ENCODE measurements around the gene HSP90AB1.
A peak's percentile ranks its signal among the peaks of the same experiment; 100 is the strongest.

Gene HSP90AB1

DNA sequence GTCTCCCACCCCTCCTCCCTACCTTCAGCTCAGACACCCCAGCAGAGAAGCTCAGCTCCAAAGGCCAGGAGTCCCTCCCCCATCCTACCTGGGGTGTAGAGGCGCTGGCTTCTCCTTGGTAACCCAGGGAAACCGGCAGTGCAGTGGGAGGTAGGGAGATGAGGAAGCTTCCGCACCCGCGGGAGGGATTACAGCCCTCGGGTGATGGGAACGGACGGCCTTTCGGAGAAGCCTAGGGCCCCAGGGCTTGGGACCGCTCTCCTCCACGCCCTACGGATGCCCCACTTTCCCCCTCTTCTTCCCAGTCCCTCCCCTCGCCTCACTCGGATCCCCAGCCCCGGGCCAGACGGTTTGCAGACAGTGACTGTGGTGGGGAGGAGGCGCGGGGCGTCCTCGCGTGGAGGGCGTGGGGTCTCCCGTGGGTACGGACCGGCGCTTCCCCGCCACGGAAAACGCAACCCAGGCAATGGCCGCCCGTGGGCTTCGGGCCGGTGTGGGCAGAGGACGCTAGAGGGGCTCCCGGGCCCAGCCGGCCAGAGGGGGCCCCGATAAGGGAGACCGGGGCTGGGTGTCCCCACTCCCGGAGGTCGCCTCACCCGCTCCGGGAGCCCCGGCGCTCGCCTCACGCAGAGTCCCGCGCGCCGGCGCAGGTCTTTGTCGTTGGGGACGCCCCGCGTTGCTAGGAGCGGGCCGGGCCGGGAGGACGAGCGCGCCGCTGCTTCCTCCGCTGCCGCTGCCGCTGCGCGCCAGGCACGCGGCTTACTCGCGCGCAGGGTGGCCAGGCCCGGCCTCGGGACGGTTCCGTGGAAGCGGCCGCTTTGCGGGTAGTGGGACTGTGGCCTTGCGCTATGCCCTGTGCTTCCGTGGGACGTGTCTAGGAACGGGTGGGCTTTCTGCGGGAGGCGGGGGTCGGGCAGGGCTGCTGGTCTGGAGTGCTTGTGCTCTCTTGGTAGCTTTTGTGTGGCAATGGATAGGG lies 50.5 kb downstream of the HSP90AB1 start:
- Histone ChIP-seq H3K36me3 (peaks cover 23 to 42% (median 28%) of the 10 kb centered on the region in 11 experiments), H3K9me3 (replicated peaks in 1 of 11) (no peaks in the 10 kb centered on the region), H3K4me1 (peaks cover 0 to 9% (median 0%) of the 10 kb centered on the region in 10 experiments; a peak in 7 of 20 replicates), H3K4me3 (no peak overlapping the region), H4K20me1 (peaks cover 0 to 73% (median 42%) of the 10 kb centered on the region in 11 experiments; a peak in 17 of 22 replicates), H3K27me3 (peaks cover 38 to 59% (median 43%) of the 10 kb centered on the region in 11 experiments), H3K4me2 (no peak overlapping the region), H3K9ac (no peak overlapping the region), H3K27ac (no peak overlapping the region)
- no peak for TF ChIP-seq Cebpa-rat (IDR thresholded peaks at IDR 0.05)

DNA sequence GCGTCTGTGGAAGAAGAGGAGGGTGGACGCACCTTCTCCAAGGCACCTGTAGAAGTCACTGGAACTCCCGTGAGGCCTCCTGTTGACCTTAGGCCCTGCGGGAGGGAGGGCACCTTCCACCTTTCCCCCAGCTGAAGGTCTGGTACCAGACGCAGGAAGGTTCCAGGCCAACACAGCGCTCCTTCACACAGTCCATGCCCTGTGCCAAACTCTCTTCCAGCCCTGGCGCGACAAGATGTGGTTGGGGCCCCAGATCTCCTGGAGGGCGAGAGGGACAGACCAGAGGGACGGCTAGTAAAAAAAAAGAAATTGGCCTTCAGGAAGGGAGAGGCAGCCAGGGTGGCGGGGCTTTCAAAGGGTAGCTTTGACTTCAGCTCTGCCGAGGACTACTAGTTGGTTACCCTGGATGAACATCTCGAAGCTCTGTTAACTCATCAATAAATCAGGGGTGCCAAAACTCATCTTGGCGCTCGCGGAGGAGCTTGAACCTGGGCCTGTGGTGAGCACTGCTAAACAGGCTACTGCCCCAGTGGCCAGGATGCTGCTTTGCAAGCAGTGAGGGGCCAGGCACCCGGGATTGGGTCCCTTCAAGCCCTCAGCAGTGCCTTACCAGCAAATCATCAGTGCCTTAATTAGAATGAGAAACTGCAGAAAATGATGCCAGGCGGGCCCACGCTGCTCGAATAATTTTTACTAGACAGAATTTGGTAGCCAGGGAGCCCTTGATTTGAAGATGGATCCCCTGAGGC lies 51.3 kb downstream of the HSP90AB1 start:
- Histone ChIP-seq H3K9ac (no peak overlapping the region), H3K4me3 (no peak overlapping the region), H3K9me3 (replicated peaks in 1 of 11) (no peaks in the 10 kb centered on the region), H3K27me3 (peaks cover 38 to 59% (median 43%) of the 10 kb centered on the region in 11 experiments), H4K20me1 (peaks cover 0 to 82% (median 43%) of the 10 kb centered on the region in 11 experiments; a peak in 17 of 22 replicates), H3K4me2 (no peak overlapping the region), H3K4me1 (peaks cover 0 to 17% (median 0%) of the 10 kb centered on the region in 10 experiments; a peak in 7 of 20 replicates), H3K27ac (no peak overlapping the region), H3K36me3 (peaks cover 32 to 51% (median 37%) of the 10 kb centered on the region in 11 experiments)
- TF ChIP-seq Cebpa-rat (IDR thresholded peaks at IDR 0.05): no peak

DNA sequence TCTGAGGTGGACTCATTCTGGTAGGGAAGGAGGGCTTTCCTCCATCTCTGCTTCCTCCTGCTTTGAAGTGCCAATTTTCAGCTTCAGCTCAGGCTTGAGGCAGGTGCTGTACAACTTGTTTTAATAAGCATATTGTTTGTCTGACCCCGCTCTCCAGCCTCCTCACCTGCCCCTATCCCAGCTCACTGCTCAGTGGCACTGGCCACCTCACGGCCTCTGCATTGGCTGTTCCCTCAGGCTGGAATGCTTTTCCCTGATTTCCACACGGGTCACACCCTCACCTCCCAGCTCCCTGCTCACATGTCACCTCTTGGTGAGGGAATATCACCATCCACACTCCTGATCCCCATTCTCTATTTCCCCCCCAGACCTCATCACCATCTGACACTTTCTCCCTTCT lies 52.0 kb downstream of the HSP90AB1 start:
- Histone ChIP-seq H3K4me2 (no peak overlapping the region), H3K4me1 (peaks cover 0 to 17% (median 0%) of the 10 kb centered on the region in 10 experiments; a peak in 7 of 20 replicates), H3K36me3 (peaks cover 38 to 57% (median 43%) of the 10 kb centered on the region in 11 experiments), H3K4me3 (no peak overlapping the region), H3K27me3 (peaks cover 38 to 59% (median 43%) of the 10 kb centered on the region in 11 experiments), H4K20me1 (peaks cover 0 to 86% (median 43%) of the 10 kb centered on the region in 11 experiments; a peak in 17 of 22 replicates), H3K27ac (no peak overlapping the region), H3K9ac (no peak overlapping the region), H3K9me3 (replicated peaks in 1 of 11) (no peaks in the 10 kb centered on the region)
- no peak for TF ChIP-seq Cebpa-rat (IDR thresholded peaks at IDR 0.05)

DNA sequence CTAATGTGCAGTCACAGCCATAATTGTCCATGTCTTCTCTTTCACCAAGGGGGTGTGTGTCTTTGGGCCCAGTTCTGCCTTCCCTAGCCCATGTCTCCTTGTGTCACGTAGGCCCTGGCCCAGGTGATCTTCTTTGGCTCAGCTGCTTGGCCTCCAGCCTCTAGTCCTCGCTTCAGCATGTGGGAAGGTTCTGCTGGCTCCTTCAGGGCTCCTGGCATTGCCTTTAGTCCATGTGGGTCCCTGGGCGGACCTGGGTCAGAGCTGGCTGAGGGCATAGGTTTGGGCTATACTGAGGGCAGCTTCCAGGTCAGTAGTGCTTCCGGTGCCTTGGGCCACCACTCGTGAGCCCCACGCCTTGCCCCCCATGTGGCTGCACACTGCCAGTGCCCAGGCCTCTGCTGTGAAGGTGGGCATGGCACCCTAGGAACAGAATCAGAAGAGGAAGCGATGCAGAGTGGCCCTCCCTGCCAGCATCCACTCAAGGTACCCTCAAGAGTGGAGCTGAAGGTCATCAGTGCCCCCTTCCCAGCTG lies 53.5 kb downstream of the HSP90AB1 start:
- Histone ChIP-seq H3K4me3 (no peak overlapping the region), H3K27me3 (peaks cover 36 to 52% (median 42%) of the 10 kb centered on the region in 11 experiments), H3K27ac (no peak overlapping the region), H4K20me1 (peaks cover 0 to 91% (median 43%) of the 10 kb centered on the region in 11 experiments; a peak in 17 of 22 replicates), H3K36me3 (peaks cover 53 to 72% (median 58%) of the 10 kb centered on the region in 11 experiments), H3K9ac (no peak overlapping the region), H3K9me3 (replicated peaks in 1 of 11) (no peaks in the 10 kb centered on the region), H3K4me1 (peaks cover 0 to 17% (median 0%) of the 10 kb centered on the region in 10 experiments; a peak in 7 of 20 replicates), H3K4me2 (no peak overlapping the region)
- no peak for TF ChIP-seq Cebpa-rat (IDR thresholded peaks at IDR 0.05)

DNA sequence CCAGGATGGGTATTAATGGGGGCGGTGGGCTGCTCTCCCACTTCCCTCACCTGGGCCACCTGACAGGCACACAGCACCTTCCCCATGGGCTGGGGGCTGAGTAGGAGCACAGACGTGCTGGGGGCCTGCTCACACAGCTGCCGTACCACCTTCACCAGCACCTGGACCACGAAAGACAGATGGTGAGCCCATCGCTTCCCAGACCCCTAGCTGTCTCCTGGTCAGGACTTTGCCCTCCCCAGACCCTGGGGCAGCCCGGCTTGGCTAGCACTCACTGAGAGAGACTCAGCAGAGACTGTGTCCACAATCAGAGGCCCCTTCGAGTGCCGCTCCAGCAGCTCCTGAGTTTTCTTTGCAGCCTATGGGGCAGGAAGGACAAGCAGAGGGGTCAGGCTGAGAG lies 54.2 kb downstream of the HSP90AB1 start:
- Histone ChIP-seq H3K9me3 (replicated peaks in 1 of 11) (no peaks in the 10 kb centered on the region), H3K36me3 (peaks cover 61 to 79% (median 65%) of the 10 kb centered on the region in 11 experiments), H3K9ac (no peak overlapping the region), H3K27me3 (peaks cover 31 to 45% (median 36%) of the 10 kb centered on the region in 11 experiments), H4K20me1 (peaks cover 0 to 91% (median 41%) of the 10 kb centered on the region in 11 experiments; a peak in 17 of 22 replicates), H3K4me1 (peaks cover 0 to 17% (median 0%) of the 10 kb centered on the region in 10 experiments; a peak in 7 of 20 replicates), H3K27ac (no peak overlapping the region), H3K4me3 (no peak overlapping the region), H3K4me2 (no peak overlapping the region)
- TF ChIP-seq Cebpa-rat (IDR thresholded peaks at IDR 0.05): no peak

DNA sequence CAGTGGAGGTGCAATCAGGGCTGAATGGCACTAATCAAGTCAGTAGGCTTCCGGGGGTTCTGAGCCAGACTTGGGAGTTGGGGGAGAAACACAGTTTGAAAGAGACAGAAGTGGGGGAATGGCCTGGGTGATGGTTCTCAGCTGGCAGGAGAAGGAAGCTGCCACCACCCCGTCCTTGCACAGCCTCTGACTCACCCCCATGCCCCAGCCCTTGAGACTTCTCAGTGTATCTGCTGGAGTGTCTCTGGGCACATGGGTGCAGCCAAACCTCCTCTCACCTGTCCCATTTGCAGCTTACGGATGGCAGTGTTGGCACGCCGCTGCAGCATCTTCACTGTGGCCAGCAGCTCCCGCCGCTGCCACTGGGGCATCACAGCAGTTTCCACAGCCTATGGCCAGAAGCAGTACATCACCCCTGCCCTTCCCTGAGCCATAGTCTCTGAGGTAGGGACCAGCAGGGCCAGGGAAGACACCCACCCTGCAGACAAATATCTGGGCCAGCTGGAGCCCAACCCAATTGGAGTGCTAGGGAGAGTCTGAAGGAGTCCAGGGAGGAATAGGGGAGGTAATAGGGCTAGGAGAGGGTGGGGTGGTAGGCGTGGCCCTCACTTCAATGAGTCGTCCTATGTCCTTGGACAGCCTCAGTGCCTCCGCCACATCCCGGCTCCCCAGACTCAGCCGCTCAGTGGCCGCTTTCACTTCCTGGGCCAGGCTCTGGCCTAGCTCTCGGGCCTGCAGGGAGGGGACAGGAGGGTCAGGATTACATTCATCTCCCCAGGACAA lies 55.1 kb downstream of the HSP90AB1 start:
- Histone ChIP-seq H3K9me3 (replicated peaks in 1 of 11) (no peaks in the 10 kb centered on the region), H3K4me1 (peaks cover 0 to 17% (median 0%) of the 10 kb centered on the region in 10 experiments; a peak in 7 of 20 replicates), H3K27ac (no peak overlapping the region), H3K4me3 (no peak overlapping the region), H3K27me3 (peaks cover 22 to 36% (median 27%) of the 10 kb centered on the region in 11 experiments), H3K9ac (peak overlapping the region in 1 of 11 experiments; percentile 15; a peak in 1 of 22 replicates), H3K4me2 (peak overlapping the region in 3 of 11 experiments; percentile 11 to 24 (median 24); a peak in 5 of 22 replicates), H3K36me3 (peaks cover 69 to 88% (median 74%) of the 10 kb centered on the region in 11 experiments), H4K20me1 (peaks cover 0 to 88% (median 35%) of the 10 kb centered on the region in 11 experiments; a peak in 17 of 22 replicates)
- TF ChIP-seq Cebpa-rat (IDR thresholded peaks at IDR 0.05): no peak

DNA sequence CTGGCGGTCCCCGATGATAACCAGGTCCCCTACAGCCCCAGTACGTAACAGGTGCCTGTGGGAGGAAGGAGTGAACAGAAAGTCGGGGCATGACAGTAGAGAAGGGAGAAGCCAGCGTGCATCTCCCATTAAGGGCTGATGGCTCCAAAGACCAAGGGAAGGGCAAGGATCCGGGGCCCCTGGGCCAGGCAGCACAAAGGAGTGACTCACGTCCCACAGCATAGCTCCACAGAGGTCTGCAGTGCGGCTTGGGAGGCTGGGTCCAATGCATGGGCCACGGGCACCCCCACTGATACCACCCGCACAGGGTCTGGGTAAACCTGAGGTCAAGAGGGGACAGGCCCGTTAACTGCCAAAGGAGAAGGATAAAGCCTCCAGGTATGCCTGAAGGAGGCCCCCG lies 56.0 kb downstream of the HSP90AB1 start:
- peaks cover 78 to 97% (median 82%) of the 10 kb centered on the region in 11 experiments for H3K36me3 ChIP-seq
- H4K20me1 ChIP-seq: peaks cover 0 to 80% (median 26%) of the 10 kb centered on the region in 11 experiments; a peak in 16 of 22 replicates
- no peak overlapping the region for H3K4me3 ChIP-seq
- H3K9me3 ChIP-seq (replicated peaks in 1 of 11): no peaks in the 10 kb centered on the region
- peak overlapping the region in 1 of 11 experiments; percentile 24; a peak in 2 of 22 replicates for H3K4me2 ChIP-seq
- peaks cover 0 to 17% (median 0%) of the 10 kb centered on the region in 10 experiments; a peak in 7 of 20 replicates for H3K4me1 ChIP-seq
- H3K9ac ChIP-seq: peak overlapping the region in 1 of 11 experiments; percentile 15; a peak in 1 of 22 replicates
- no peak overlapping the region for H3K27ac ChIP-seq
- peaks cover 14 to 27% (median 18%) of the 10 kb centered on the region in 11 experiments for H3K27me3 ChIP-seq
- no peak for TF ChIP-seq Cebpa-rat (IDR thresholded peaks at IDR 0.05)

Data from BLaER1 treated with 17β-estradiol and CSF1 and Interleukin-3, amounts not matched to agents 10 nM and 100 nM (cell line).